LHCN-M2 (cell line): ENCODE data around the gene SDK1. TPM values are rescaled to one million over a fixed set of nuclear protein-coding genes. Genes with fewer than 3 reads are reported as not detected.

ENCODE experiments used
- DNase-seq: peaks from one replicate; pipeline ENCODE4 v3.0.0-alpha.2; 2012; ENCODE audit warnings: low read depth
- polyA plus RNA-seq: library from polyadenylated mRNA; unstranded; fragments of >200 nt; gene quantifications from one replicate; pipeline ENCODE4 v1.2.1, GENCODE V29; 2012; ENCODE audit warnings: missing spikeins
- total RNA-seq: library from RNA; depleted of rRNA; stranded (reverse); fragments of >200 nt; gene quantifications from 2 replicates; pipeline ENCODE4 v1.2.3, GENCODE V29; 2014; rRNA removed

SDK1 gene
- 7.2 and 8.3 TPM in 2 replicates for total RNA-seq
- 6.1 TPM for polyA plus RNA-seq

- peak; percentile 91 for DNase-seq
These were observed at the start of gene SDK1 for GRCh38 chr7:3300651-3301448. Gene SDK1 (plus strand): TSS chr7:3301252. CDS start chr7:3301587, 335 bp downstream.

- DNase-seq: no peak
These were observed 46.3 kb upstream of the SDK1 start for GRCh38 chr7:3254718-3255117.

GRCh38 chr7:3259711-3260400 is 41.2 kb upstream of the SDK1 start:
- peak; percentile 64 for DNase-seq

GRCh38 chr7:3260401-3260715 is 40.7 kb upstream of the SDK1 start:
- DNase-seq: peak; percentile 87

GRCh38 chr7:3264693-3265339 is 36.2 kb upstream of the SDK1 start:
- DNase-seq: no peak

GRCh38 chr7:3265388-3265787 is 35.7 kb upstream of the SDK1 start:
- no peak for DNase-seq

- no peak for DNase-seq
These were observed 34.8 kb upstream of the SDK1 start for GRCh38 chr7:3266240-3266639.

- peak; percentile 100 for DNase-seq
These were observed 32.9 kb upstream of the SDK1 start for GRCh38 chr7:3267966-3268690.

GRCh38 chr7:3270362-3270761 is 30.7 kb upstream of the SDK1 start:
- no peak for DNase-seq

GRCh38 chr7:3271298-3271697 is 29.8 kb upstream of the SDK1 start:
- DNase-seq: no peak

GRCh38 chr7:3272691-3273141 is 28.3 kb upstream of the SDK1 start:
- peak; percentile 94 for DNase-seq

- no peak for DNase-seq
These were observed 26.9 kb upstream of the SDK1 start for GRCh38 chr7:3274131-3274530.

- peak; percentile 40 for DNase-seq
These were observed 23.2 kb upstream of the SDK1 start for GRCh38 chr7:3277604-3278572.

- DNase-seq: no peak
These were observed 21.8 kb upstream of the SDK1 start for GRCh38 chr7:3279147-3279818.

- DNase-seq: no peak
These were observed 20.6 kb upstream of the SDK1 start for GRCh38 chr7:3280445-3280844.

GRCh38 chr7:3280946-3281656 is 20.0 kb upstream of the SDK1 start:
- DNase-seq: no peak

GRCh38 chr7:3282457-3282856 is 18.6 kb upstream of the SDK1 start:
- peak; percentile 26 for DNase-seq

- DNase-seq: no peak
These were observed 17.8 kb upstream of the SDK1 start for GRCh38 chr7:3283130-3283704.

GRCh38 chr7:3285652-3286051 is 15.4 kb upstream of the SDK1 start:
- no peak for DNase-seq
